Uterus (tissue), 4 donors: ENCODE data around the gene PLEKHG3. TPM values are rescaled to one million over a fixed set of nuclear protein-coding genes. Genes with fewer than 3 reads are reported as not detected.

ENCODE experiments used
- DNase-seq, 2 donors: peaks; one replicate each; pipeline ENCODE4 v3.0.0-alpha.2; 2019 to 2020
- H3K27ac ChIP-seq, 2 donors: fragments of 200-600 bp; sonication (generic); 1 replicate in 1 of 2; 2 replicates in 1 of 2; pipeline ENCODE4 v1.5.1; 2016 to 2018
- H3K27me3 ChIP-seq, 2 donors: fragments of 200-600 bp; sonication (generic); one replicate each; pipeline ENCODE4 v1.5.1; 2018 to 2019; ENCODE audit warnings: control low read depth in 1 of 2
- H3K36me3 ChIP-seq, 2 donors: fragments of 200-600 bp; sonication (generic); one replicate each; pipeline ENCODE4 v1.5.1; 2019; ENCODE audit warnings: control low read depth in 1 of 2
- H3K4me1 ChIP-seq, 2 donors: fragments of 200-600 bp; sonication (generic); one replicate each; pipeline ENCODE4 v1.5.1; 2018 to 2019; ENCODE audit warnings: control low read depth in 1 of 2
- H3K4me3 ChIP-seq, 2 donors: fragments of 200-600 bp; sonication (generic); 1 replicate in 1 of 2; 2 replicates in 1 of 2; pipeline ENCODE4 v1.5.1; 2018 to 2019; ENCODE audit warnings: mild to moderate bottlenecking in 1 of 2
- H3K9me3 ChIP-seq, 2 donors: fragments of 200-600 bp; sonication (generic); one replicate each; pipeline ENCODE4 v1.5.1; 2019; ENCODE audit warnings: control low read depth in 1 of 2
- POLR2A ChIP-seq, 2 donors: fragments of 450-650 bp; IDR thresholded peaks; one replicate each; pipeline ENCODE4 v1.6.1; 2016; ENCODE audit warnings: antibody characterized with exemption in 2 of 2, mild to moderate bottlenecking in 1 of 2, moderate library complexity in 1 of 2
- intact Hi-C: fragments of 100-400 bp; cut with DNase I; formaldehyde crosslinking; loops from one replicate; pipeline ENCODE4 v1.15.1; 2023; ENCODE audit warnings: low total_unique reads
- total RNA-seq, 4 donors: library from RNA; depleted of rRNA in 3 of 4; stranded (reverse); fragments of >200 nt in 3 of 4; gene quantifications; one replicate each; pipeline versions ENCODE4 v1.1.0 to v1.2.4, GENCODE V29; 2014 to 2023
- TF ChIP-seq, protein P1 (sequence below), 4 experiments: fragments of 200-600 bp in 2 of 4; fragments of 450-650 bp in 2 of 4; sonication (generic) in 2 of 4; IDR thresholded peaks; one replicate each; pipeline ENCODE4 v1.5.1; 2016 to 2019; ENCODE audit warnings: antibody characterized with exemption in 4 of 4, mild to moderate bottlenecking in 2 of 4, moderate library complexity in 1 of 4
- donor health status: DM: yes; HTN: yes; CAD: no.

Gene PLEKHG3
- total RNA-seq, 4 donors from 2014 or later, result 40.5 to 178 (median 59.7) TPM

DNA sequence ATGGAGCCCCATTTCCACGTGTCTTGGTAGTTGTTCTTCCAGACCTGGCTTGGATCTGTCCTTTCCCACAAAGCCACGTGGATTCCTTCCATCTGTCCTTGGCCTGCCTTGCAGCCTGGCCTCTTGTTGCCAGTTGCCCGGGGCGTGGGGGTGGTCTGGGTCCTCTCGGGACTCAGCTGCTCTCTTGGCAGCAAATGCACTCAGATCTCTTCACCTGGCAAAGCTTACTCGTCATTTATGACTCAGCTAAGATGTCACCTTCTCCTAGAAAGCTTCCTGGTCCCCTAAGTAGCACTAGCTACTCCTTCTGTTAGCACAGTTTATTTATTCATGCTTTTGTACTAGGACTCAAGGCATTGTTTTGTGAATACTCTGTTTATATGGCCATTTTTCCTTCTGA lies 13.6 kb downstream of the PLEKHG3 start:
- Histone ChIP-seq H3K4me3 (no peak overlapping the region), H3K9me3 (no peaks in the 10 kb centered on the region), H3K4me1 (peaks cover 4 to 36% of the 10 kb centered on the region in 2 donors), H3K27me3 (no peaks in the 10 kb centered on the region), H3K27ac (peak overlapping the region; percentile 68 to 86), H3K36me3 (no peaks in the 10 kb centered on the region)
- DNase-seq, result peak in 1 of 2 donors; percentile 29
- intact Hi-C loops, result no loop called here
- TF ChIP-seq POLR2A (IDR thresholded peaks at IDR 0.05), result no peak
- TF ChIP-seq, protein P1, sequence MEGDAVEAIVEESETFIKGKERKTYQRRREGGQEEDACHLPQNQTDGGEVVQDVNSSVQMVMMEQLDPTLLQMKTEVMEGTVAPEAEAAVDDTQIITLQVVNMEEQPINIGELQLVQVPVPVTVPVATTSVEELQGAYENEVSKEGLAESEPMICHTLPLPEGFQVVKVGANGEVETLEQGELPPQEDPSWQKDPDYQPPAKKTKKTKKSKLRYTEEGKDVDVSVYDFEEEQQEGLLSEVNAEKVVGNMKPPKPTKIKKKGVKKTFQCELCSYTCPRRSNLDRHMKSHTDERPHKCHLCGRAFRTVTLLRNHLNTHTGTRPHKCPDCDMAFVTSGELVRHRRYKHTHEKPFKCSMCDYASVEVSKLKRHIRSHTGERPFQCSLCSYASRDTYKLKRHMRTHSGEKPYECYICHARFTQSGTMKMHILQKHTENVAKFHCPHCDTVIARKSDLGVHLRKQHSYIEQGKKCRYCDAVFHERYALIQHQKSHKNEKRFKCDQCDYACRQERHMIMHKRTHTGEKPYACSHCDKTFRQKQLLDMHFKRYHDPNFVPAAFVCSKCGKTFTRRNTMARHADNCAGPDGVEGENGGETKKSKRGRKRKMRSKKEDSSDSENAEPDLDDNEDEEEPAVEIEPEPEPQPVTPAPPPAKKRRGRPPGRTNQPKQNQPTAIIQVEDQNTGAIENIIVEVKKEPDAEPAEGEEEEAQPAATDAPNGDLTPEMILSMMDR (IDR thresholded peaks at IDR 0.05), result no peak

DNA sequence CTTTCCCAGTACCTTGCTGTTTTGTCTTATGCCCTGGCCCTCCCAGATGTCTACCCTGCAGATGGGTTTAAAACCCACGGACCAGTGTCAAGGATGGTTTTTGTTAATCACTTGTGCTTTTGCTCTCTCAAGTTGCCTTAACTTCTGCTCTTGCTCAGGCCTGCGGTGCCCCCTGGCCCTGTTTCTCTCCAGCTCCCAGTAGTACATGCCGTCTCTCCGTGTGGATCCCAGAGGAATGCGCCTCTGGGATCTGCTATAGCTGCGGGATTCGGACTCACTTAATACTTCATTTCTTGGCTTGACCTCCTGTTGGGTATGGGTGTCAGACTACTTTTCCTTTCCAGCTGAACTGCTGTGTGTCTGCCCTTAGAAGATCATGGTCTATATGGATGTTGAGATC lies 14.5 kb downstream of the PLEKHG3 start:
- no peak overlapping the region for H3K4me3 ChIP-seq

DNA sequence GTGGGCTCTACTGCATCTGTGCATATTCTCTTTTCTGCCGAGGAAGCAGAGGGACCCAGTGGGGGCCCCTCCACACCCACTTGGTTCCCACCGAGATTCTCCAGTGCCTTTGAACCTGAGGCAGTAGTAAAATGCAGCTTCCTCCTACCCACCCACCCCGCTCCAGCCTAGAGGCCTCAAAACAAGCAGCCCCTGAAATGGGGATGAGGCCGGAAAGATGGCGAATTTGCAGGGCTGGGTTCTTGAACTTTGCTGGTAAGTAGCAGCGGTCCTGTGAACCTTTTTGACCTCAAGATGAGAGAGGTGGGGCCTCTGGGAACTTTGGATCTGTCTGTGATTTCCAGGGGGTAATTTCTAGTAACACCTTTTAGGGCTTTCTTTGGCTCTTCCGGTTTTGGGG lies 15.4 kb downstream of the PLEKHG3 start:
- Histone ChIP-seq H3K9me3 (no peaks in the 10 kb centered on the region), H3K27me3 (no peaks in the 10 kb centered on the region), H3K4me3 (no peak overlapping the region), H3K4me1 (peaks cover 4 to 36% of the 10 kb centered on the region in 2 donors), H3K27ac (peak overlapping the region in 1 of 2 donors; percentile 86), H3K36me3 (no peaks in the 10 kb centered on the region)
- DNase-seq, result peak in 1 of 2 donors; percentile 8
- TF ChIP-seq, protein P1 (IDR thresholded peaks at IDR 0.05), result no peak
- no peak for TF ChIP-seq POLR2A (IDR thresholded peaks at IDR 0.05)
- intact Hi-C loops, result no loop called here

More for the DNA sequence above, 14.5 kb downstream of the PLEKHG3 start:
- TF ChIP-seq POLR2A (IDR thresholded peaks at IDR 0.05), result no peak
- TF ChIP-seq, protein P1 (IDR thresholded peaks at IDR 0.05), result no peak
- DNase-seq, result peak in 1 of 2 donors; percentile 19
- Histone ChIP-seq H3K27me3 (no peaks in the 10 kb centered on the region), H3K27ac (peak overlapping the region; percentile 68 to 86), H3K36me3 (no peaks in the 10 kb centered on the region), H3K4me1 (peaks cover 4 to 36% of the 10 kb centered on the region in 2 donors), H3K9me3 (no peaks in the 10 kb centered on the region)
- intact Hi-C loops, result no loop called here

DNA sequence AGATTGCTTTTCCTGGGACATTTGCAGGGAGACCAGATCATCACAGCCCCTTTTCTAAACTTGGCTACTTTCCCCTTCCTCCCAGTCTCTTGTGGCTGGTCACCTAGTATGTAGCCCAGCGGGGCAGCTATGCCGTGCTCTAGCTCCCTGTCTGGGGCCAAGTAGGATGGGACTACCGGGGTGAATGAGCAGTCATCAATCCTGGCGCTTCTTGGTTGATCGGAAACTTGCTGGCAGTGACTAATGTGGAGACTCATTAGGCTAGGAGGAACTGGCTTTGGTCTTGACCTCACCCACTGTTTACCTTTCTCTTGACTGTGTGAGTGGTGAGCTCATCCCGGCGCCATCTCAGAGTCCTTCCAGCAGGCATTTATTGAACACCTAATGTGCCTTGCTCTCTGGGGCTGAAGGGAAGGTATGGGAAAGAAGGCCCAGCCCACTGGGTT lies 15.9 kb downstream of the PLEKHG3 start:
- intact Hi-C loops, result no loop called here
- Histone ChIP-seq H3K4me3 (no peak overlapping the region), H3K27ac (peak overlapping the region; percentile 59 to 86), H3K27me3 (no peaks in the 10 kb centered on the region), H3K36me3 (no peaks in the 10 kb centered on the region), H3K9me3 (no peaks in the 10 kb centered on the region), H3K4me1 (peaks cover 4 to 40% of the 10 kb centered on the region in 2 donors)
- TF ChIP-seq, protein P1 (IDR thresholded peaks at IDR 0.05), result no peak
- TF ChIP-seq POLR2A (IDR thresholded peaks at IDR 0.05), result no peak
- DNase-seq, result peak in 1 of 2 donors; percentile 10

DNA sequence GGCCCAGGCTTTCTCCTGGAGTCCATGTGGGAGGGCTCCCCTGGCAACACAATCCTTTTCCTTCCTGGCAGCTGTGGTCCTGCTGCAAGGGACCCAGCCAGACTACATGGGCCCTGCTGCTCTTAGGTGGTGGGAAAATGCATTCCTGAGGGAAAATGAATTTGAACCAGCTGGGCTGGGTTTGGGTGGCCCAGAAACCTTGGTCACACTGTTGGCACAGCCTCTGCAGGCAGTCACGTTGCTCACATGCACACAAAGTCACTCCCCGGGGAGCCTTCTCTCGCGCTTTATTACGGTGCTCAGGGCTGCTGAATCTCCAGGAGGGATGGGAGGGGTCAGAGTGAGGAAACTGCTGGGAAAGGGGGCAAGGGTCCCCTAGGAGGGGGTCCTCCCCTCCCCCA lies 17.2 kb downstream of the PLEKHG3 start:
- Histone ChIP-seq H3K9me3 (no peaks in the 10 kb centered on the region), H3K36me3 (no peaks in the 10 kb centered on the region), H3K27ac (peak overlapping the region; percentile 59 to 86), H3K4me1 (peaks cover 4 to 52% of the 10 kb centered on the region in 2 donors), H3K4me3 (no peak overlapping the region), H3K27me3 (no peaks in the 10 kb centered on the region)
- intact Hi-C loops, result no loop called here
- no peak for TF ChIP-seq POLR2A (IDR thresholded peaks at IDR 0.05)
- TF ChIP-seq, protein P1 (IDR thresholded peaks at IDR 0.05), result no peak
- peak in 1 of 2 donors; percentile 54 for DNase-seq
